ENCODE measurements around the gene GPR137C. TPM values are rescaled to one million over a fixed set of nuclear protein-coding genes. Genes with fewer than 3 reads are reported as not detected.

GPR137C gene
- total RNA-seq, 1 donor from 2014 or later: 1.1 TPM

DNA sequence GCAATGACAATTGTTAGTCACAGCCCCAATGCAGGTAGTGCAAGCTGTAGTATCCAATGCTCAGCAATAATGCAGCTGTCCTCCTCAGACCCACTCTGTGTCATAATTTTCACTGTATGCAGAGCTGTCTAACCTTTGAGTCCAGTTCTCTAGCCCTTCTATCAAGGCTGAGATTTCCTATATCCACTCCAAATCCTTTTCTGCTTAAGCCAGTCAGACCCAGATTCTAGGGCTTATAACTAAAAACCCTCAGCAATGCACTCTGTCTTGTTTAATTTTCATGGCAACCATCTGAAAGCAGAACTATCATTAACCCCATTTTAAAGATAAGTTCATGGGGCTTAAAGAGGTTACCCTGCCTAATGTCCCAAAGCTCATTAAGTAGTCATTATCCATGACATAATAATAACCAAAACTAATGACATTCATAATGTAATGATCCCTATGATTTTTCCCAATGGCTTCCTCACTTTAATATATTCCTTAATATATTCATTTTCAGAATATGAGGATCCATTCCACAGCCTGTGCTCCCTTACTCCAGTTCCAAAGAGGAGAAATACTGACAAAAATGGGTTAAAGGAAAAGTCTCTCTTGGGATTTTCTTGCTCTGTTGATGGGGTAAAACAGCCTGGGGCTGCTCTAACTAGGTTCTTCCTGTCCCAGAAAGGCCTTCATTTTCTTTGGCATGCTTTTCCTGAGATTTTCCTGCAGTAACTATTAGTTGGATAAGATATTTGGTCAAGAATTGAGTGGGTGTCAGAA, 29.9 kb upstream of the GPR137C start:
- H2AFZ ChIP-seq (ENCODE audit: low read depth, low read length): no peak overlapping the region
- no peak for FAIRE-seq
- Mint-ChIP-seq H3K9me3 (ENCODE audit: unreplicated experiment) (no peaks in the 10 kb centered on the region), H3K27ac (ENCODE audit: unreplicated experiment) (no peak overlapping the region), H3K36me3 (ENCODE audit: low read depth, unreplicated experiment) (no peaks in the 10 kb centered on the region), H3K4me1 (ENCODE audit: low read depth, unreplicated experiment) (no peaks in the 10 kb centered on the region), H3K27me3 (ENCODE audit: low read depth, unreplicated experiment) (no peaks in the 10 kb centered on the region), H3K4me3 (ENCODE audit: unreplicated experiment) (no peak overlapping the region)
- no peak overlapping the region for H3K4me2 ChIP-seq (ENCODE audit: low read length)
- H3K4me1 ChIP-seq (ENCODE audit: insufficient read depth, low read length): no peaks in the 10 kb centered on the region
- H3K27ac ChIP-seq (ENCODE audit: low read depth, low read length): no peak overlapping the region
- H3K9me3 ChIP-seq (ENCODE audit: insufficient read depth, low read depth, low read length): no peaks in the 10 kb centered on the region
- H3K36me3 ChIP-seq (ENCODE audit: insufficient read depth, low read length): no peaks in the 10 kb centered on the region
- no peak overlapping the region for H3K4me3 ChIP-seq (ENCODE audit: insufficient read depth, low read depth, low read length)
- DNase-seq (ENCODE audit: low read depth): no peak
- H3K79me2 ChIP-seq (ENCODE audit: insufficient read depth, low read length): no peaks in the 10 kb centered on the region
- TF ChIP-seq EZH2 (IDR thresholded peaks at IDR 0.05; ENCODE audit: insufficient read depth, low read length) (no peak), CTCF (IDR thresholded peaks at IDR 0.05; ENCODE audit: insufficient read depth, low read depth, low read length) (no peak)
- no peaks in the 10 kb centered on the region for H4K20me1 ChIP-seq (ENCODE audit: insufficient read depth, low read length)
- no peaks in the 10 kb centered on the region for H3K27me3 ChIP-seq (ENCODE audit: insufficient read depth, low read length)
- H3K9ac ChIP-seq (ENCODE audit: low read length): no peak overlapping the region

DNA sequence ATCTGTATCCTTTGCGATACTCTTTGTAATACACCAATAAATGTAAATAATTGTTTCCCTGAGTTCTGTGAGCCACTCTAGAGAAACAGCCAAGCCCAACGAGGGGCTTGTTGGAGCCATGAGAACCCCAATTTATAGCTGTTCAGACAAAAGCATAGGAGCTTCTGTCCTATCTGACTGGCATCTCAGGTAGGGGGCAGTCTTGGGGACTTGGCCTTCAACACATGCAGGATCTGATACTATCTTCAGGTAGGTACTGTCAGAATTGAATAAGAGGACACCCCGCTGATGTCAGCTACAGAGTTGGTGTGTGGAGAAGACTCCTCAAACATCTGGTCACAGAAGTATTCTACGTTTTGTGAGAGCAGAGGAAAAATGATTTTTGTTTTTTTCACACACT, 25.6 kb upstream of the GPR137C start:
- H3K36me3 ChIP-seq (ENCODE audit: insufficient read depth, low read length): no peaks in the 10 kb centered on the region
- no peaks in the 10 kb centered on the region for H4K20me1 ChIP-seq (ENCODE audit: insufficient read depth, low read length)
- FAIRE-seq (no peak), DNase-seq (ENCODE audit: low read depth) (no peak)
- no peaks in the 10 kb centered on the region for H3K79me2 ChIP-seq (ENCODE audit: insufficient read depth, low read length)
- H3K27me3 ChIP-seq (ENCODE audit: insufficient read depth, low read length): no peaks in the 10 kb centered on the region
- Mint-ChIP-seq H3K36me3 (ENCODE audit: low read depth, unreplicated experiment) (no peaks in the 10 kb centered on the region), H3K27me3 (ENCODE audit: low read depth, unreplicated experiment) (no peaks in the 10 kb centered on the region), H3K9me3 (ENCODE audit: unreplicated experiment) (no peaks in the 10 kb centered on the region), H3K27ac (ENCODE audit: unreplicated experiment) (no peak overlapping the region), H3K4me1 (ENCODE audit: low read depth, unreplicated experiment) (no peaks in the 10 kb centered on the region), H3K4me3 (ENCODE audit: unreplicated experiment) (no peak overlapping the region)
- H3K9me3 ChIP-seq (ENCODE audit: insufficient read depth, low read depth, low read length): no peaks in the 10 kb centered on the region
- no peak for TF ChIP-seq EZH2 (IDR thresholded peaks at IDR 0.05; ENCODE audit: insufficient read depth, low read length)
- no peak for TF ChIP-seq CTCF (IDR thresholded peaks at IDR 0.05; ENCODE audit: insufficient read depth, low read depth, low read length)
- no peak overlapping the region for H3K9ac ChIP-seq (ENCODE audit: low read length)
- H3K27ac ChIP-seq (ENCODE audit: low read depth, low read length): no peak overlapping the region
- no peak overlapping the region for H3K4me3 ChIP-seq (ENCODE audit: insufficient read depth, low read depth, low read length)
- no peak overlapping the region for H2AFZ ChIP-seq (ENCODE audit: low read depth, low read length)
- no peak overlapping the region for H3K4me2 ChIP-seq (ENCODE audit: low read length)
- no peaks in the 10 kb centered on the region for H3K4me1 ChIP-seq (ENCODE audit: insufficient read depth, low read length)

GRCh38 chr14:52531481-52531880, 21.2 kb upstream of the GPR137C start:
- H3K36me3 Mint-ChIP-seq (ENCODE audit: low read depth, unreplicated experiment): no peaks in the 10 kb centered on the region
- FAIRE-seq (no peak), DNase-seq (ENCODE audit: low read depth) (no peak)
- Histone ChIP-seq H3K27ac (ENCODE audit: low read depth, low read length) (no peak overlapping the region), H3K79me2 (ENCODE audit: insufficient read depth, low read length) (no peaks in the 10 kb centered on the region), H2AFZ (ENCODE audit: low read depth, low read length) (no peak overlapping the region), H3K4me1 (ENCODE audit: insufficient read depth, low read length) (no peaks in the 10 kb centered on the region), H3K4me2 (ENCODE audit: low read length) (no peak overlapping the region), H3K27me3 (ENCODE audit: insufficient read depth, low read length) (no peaks in the 10 kb centered on the region), H3K9me3 (ENCODE audit: insufficient read depth, low read depth, low read length) (no peaks in the 10 kb centered on the region), H3K9ac (ENCODE audit: low read length) (no peak overlapping the region), H3K4me3 (ENCODE audit: insufficient read depth, low read depth, low read length) (no peak overlapping the region), H3K36me3 (ENCODE audit: insufficient read depth, low read length) (no peaks in the 10 kb centered on the region), H4K20me1 (ENCODE audit: insufficient read depth, low read length) (no peaks in the 10 kb centered on the region)
- TF ChIP-seq EZH2 (IDR thresholded peaks at IDR 0.05; ENCODE audit: insufficient read depth, low read length): no peak
- H3K27ac Mint-ChIP-seq (ENCODE audit: unreplicated experiment): no peak overlapping the region
- no peak overlapping the region for H3K4me3 Mint-ChIP-seq (ENCODE audit: unreplicated experiment)
- no peaks in the 10 kb centered on the region for H3K9me3 Mint-ChIP-seq (ENCODE audit: unreplicated experiment)
- H3K27me3 Mint-ChIP-seq (ENCODE audit: low read depth, unreplicated experiment): no peaks in the 10 kb centered on the region
- H3K4me1 Mint-ChIP-seq (ENCODE audit: low read depth, unreplicated experiment): no peaks in the 10 kb centered on the region

All from astrocyte (in vitro differentiated cells and primary cell).